Measurements from ENCODE around the gene SYNGR2.

The SYNGR2 gene

DNA sequence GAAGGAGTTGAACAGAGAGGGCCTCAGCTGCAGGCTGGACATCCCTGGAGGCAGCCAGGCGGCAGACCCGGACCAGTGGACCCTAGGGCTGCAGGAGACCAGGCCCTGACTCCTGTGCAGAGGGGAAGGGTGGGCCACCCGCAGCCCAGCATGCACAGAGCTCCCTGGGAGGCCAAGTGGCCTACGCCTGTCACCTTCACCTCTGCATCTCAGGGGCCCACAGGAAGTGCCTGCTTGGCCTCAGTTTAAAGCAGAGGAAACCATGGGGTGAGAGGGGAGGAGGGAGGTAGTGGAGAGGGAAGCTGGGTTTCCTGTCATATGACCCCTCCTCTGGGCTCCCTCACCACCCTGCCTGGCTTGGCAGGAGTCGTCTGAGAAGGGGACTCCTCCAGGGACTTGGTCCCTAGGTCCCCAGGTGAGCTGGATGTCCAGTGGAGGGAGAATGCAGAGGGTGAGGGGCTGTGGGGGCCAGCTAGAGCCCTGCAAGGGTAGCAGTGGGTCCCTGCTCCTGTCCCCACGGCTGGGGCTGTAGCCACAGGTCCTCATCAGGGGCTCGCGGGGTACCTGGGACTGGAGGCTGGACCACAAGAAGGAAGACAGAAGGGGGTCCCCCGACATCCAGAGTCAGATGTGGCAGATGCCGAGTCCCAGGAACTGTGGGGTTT, 37.8 kb upstream of the SYNGR2 start, which contains the start of gene TMC8 (continued):
- TF ChIP-seq TCF4 (CRISPR knock-in tag; IDR thresholded peaks at IDR 0.05; ENCODE audit: borderline replicate concordance): no peak
- no peak for TF ChIP-seq TOX (CRISPR knock-in tag; IDR thresholded peaks at IDR 0.05; ENCODE audit: borderline replicate concordance)
- TF ChIP-seq ARNTL (CRISPR knock-in tag; IDR thresholded peaks at IDR 0.05; ENCODE audit: borderline replicate concordance, low read depth): no peak

- ATAC-seq: peak; percentile 25
- TF ChIP-seq OSR1 (CRISPR knock-in tag; IDR thresholded peaks at IDR 0.05): no peak
- no peak for TF ChIP-seq BACH2 (CRISPR knock-in tag; IDR thresholded peaks at IDR 0.05; ENCODE audit: borderline replicate concordance)
- no peak for TF ChIP-seq SNAI2 (CRISPR knock-in tag; IDR thresholded peaks at IDR 0.05)
- TF ChIP-seq ZNF565 (CRISPR knock-in tag; conservative IDR thresholded peaks at IDR 0.05; ENCODE audit: low read depth): no peak
- no peak for TF ChIP-seq CREB5 (CRISPR knock-in tag; IDR thresholded peaks at IDR 0.05; ENCODE audit: low read depth)
- no peak for TF ChIP-seq CSDC2 (CRISPR knock-in tag; IDR thresholded peaks at IDR 0.05)
- TF ChIP-seq PPARA (CRISPR knock-in tag; IDR thresholded peaks at IDR 0.05; ENCODE audit: borderline replicate concordance): no peak
- no peak for TF ChIP-seq ZC3H10 (CRISPR knock-in tag; IDR thresholded peaks at IDR 0.05)
- TF ChIP-seq ZNF8 (CRISPR knock-in tag; IDR thresholded peaks at IDR 0.05): no peak
- TF ChIP-seq ESRRG (CRISPR knock-in tag; IDR thresholded peaks at IDR 0.05): no peak
- TF ChIP-seq ZNF70 (CRISPR knock-in tag; IDR thresholded peaks at IDR 0.05): no peak
- no peak for TF ChIP-seq PATZ1 (CRISPR knock-in tag; IDR thresholded peaks at IDR 0.05; ENCODE audit: borderline replicate concordance)
- no peak for TF ChIP-seq TOX (CRISPR knock-in tag; IDR thresholded peaks at IDR 0.05; ENCODE audit: borderline replicate concordance)
- no peak for TF ChIP-seq ZFP3 (CRISPR knock-in tag; IDR thresholded peaks at IDR 0.05)
- no peak for TF ChIP-seq ZFP30 (CRISPR knock-in tag; IDR thresholded peaks at IDR 0.05)
- TF ChIP-seq ARNTL (CRISPR knock-in tag; IDR thresholded peaks at IDR 0.05; ENCODE audit: borderline replicate concordance, low read depth): no peak
These were observed 37.0 kb upstream of the SYNGR2 start for GRCh38 chr17:78131172-78132083.

GRCh38 chr17:78132084-78132676, 36.2 kb upstream of the SYNGR2 start:
- ATAC-seq: no peak
- TF ChIP-seq ARNTL (CRISPR knock-in tag; IDR thresholded peaks at IDR 0.05; ENCODE audit: borderline replicate concordance, low read depth) (no peak), BACH2 (CRISPR knock-in tag; IDR thresholded peaks at IDR 0.05; ENCODE audit: borderline replicate concordance) (no peak), RARB (CRISPR knock-in tag; IDR thresholded peaks at IDR 0.05) (no peak)

GRCh38 chr17:78132767-78133178, 35.6 kb upstream of the SYNGR2 start:
- no peak for TF ChIP-seq ZC3H10 (CRISPR knock-in tag; IDR thresholded peaks at IDR 0.05)
- no peak for TF ChIP-seq ISL1 (CRISPR knock-in tag; IDR thresholded peaks at IDR 0.05)
- TF ChIP-seq ZNF565 (CRISPR knock-in tag; conservative IDR thresholded peaks at IDR 0.05; ENCODE audit: low read depth): no peak
- TF ChIP-seq PATZ1 (CRISPR knock-in tag; IDR thresholded peaks at IDR 0.05; ENCODE audit: borderline replicate concordance): no peak
- TF ChIP-seq ZNF8 (CRISPR knock-in tag; IDR thresholded peaks at IDR 0.05): no peak
- TF ChIP-seq ZFP30 (CRISPR knock-in tag; IDR thresholded peaks at IDR 0.05): no peak
- no peak for TF ChIP-seq TCF4 (CRISPR knock-in tag; IDR thresholded peaks at IDR 0.05; ENCODE audit: borderline replicate concordance)
- no peak for ATAC-seq
